ENCODE measurements around the gene TMEM156. TPM values are rescaled to one million over a fixed set of nuclear protein-coding genes. Genes with fewer than 3 reads are reported as not detected.

TMEM156 gene
- total RNA-seq, 1 donor from 2014 or later: not detected

DNA sequence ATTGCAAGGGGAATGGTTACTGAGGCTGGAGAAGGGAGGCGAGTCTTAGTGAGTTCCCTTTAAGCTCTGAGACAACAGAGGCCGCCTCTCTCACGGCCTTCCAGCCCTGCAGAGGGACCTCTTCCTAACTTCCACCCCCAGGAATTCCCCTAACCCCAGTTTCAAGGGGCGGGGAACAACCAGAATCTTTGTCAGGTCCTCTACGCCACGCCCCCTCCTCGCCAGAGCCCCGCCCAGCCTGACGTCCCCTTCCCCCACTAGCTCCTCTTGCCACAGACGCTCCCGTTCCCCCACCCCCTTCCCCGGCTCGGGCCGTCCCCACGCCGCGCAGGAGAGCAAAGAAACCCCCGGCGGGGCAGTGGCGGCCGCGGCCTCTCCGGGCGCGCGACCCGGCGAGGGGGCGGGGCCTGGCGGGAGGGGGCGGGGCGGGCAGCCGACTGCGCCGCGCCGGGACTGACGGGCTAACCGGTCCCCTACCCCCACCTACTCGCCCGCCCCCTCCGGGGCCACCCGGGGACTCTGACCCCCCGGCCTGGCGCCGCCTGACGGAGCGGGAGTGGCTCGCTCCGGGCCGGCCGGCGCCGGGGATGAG is 12.3 kb upstream of the TMEM156 start:
- DNase-seq (ENCODE audit: extremely low spot score in 2 of 2): peak in 1 of 2 donors; percentile 92
- no peaks in the 10 kb centered on the region for H3K36me3 ChIP-seq
- H3K4me3 ChIP-seq: peak overlapping the region; percentile 79 to 96
- H3K27me3 ChIP-seq: no peaks in the 10 kb centered on the region
- TF ChIP-seq CTCF (IDR thresholded peaks at IDR 0.05) (no peak), POLR2AphosphoS5 (IDR thresholded peaks at IDR 0.05; ENCODE audit: insufficient read depth in 1 of 2, low read depth in 1 of 2) (peak in 1 of 2 donors; percentile 44), POLR2A (IDR thresholded peaks at IDR 0.05) (peak in 1 of 2 donors; percentile 17)
- H3K4me1 ChIP-seq: peaks cover 31% of the 10 kb centered on the region
- intact Hi-C loops (cut with DNase I): no loop called here
- H3K27ac ChIP-seq: peak overlapping the region; percentile 95
- H3K9me3 ChIP-seq: no peaks in the 10 kb centered on the region

GRCh38 chr4:39043861-39044363 is 11.7 kb upstream of the TMEM156 start:
- H3K27ac ChIP-seq: peak overlapping the region; percentile 95
- DNase-seq (ENCODE audit: extremely low spot score in 2 of 2): no peak
- no peaks in the 10 kb centered on the region for H3K9me3 ChIP-seq
- peak overlapping the region; percentile 79 to 96 for H3K4me3 ChIP-seq
- H3K36me3 ChIP-seq: no peaks in the 10 kb centered on the region
- no peak for TF ChIP-seq POLR2A (IDR thresholded peaks at IDR 0.05)
- TF ChIP-seq CTCF (IDR thresholded peaks at IDR 0.05): no peak
- no peak for TF ChIP-seq POLR2AphosphoS5 (IDR thresholded peaks at IDR 0.05; ENCODE audit: insufficient read depth in 1 of 2, low read depth in 1 of 2)
- H3K27me3 ChIP-seq: no peaks in the 10 kb centered on the region
- peaks cover 31% of the 10 kb centered on the region for H3K4me1 ChIP-seq
- intact Hi-C loops (cut with DNase I): no loop called here

DNA sequence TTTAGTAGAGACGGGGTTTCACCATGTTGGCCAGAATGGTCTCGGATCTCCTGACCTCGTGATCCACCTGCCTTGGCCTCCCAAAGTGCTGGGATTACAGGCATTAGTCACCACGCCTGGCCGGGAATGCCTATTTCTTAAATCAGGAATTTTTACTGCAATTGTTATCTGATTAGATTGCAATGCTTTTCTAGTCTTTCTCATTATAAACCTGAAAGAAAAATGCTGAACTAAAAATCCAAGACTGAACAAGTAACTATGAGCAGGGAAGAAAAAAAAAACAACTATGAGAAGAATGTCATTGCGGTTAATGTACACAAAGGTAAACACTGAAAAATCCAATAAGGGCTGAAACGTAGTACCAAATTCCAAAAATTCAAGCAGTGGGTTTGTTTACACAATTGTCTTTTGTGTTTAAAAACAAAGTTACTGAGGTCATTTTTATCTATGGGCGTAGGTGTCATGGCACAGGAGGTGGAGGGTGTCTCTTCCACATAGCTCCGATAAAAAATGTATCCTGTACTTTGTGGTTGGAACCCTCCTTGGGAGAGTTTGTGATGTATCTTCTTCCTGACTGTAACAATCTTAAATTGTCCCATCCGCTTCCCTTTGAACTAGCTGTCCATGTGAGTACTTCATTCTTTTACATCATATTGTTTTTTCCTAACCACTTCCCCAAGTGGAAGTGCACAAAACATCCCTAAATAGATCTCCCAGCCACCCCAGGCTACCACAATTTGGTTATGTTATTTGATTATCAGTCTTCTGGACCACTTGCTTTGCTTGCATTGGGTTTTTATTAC is 11.1 kb upstream of the TMEM156 start:
- intact Hi-C loops (cut with DNase I): no loop called here
- peak in 1 of 2 donors; percentile 4 for TF ChIP-seq POLR2AphosphoS5 (IDR thresholded peaks at IDR 0.05; ENCODE audit: insufficient read depth in 1 of 2, low read depth in 1 of 2)
- TF ChIP-seq CTCF (IDR thresholded peaks at IDR 0.05): no peak
- no peak for TF ChIP-seq POLR2A (IDR thresholded peaks at IDR 0.05)
- Histone ChIP-seq H3K27ac (peak overlapping the region; percentile 95), H3K4me1 (peaks cover 31% of the 10 kb centered on the region), H3K36me3 (no peaks in the 10 kb centered on the region), H3K27me3 (no peaks in the 10 kb centered on the region), H3K9me3 (no peaks in the 10 kb centered on the region), H3K4me3 (peak overlapping the region in 1 of 2 donors; percentile 79)
- DNase-seq (ENCODE audit: extremely low spot score in 2 of 2): no peak

- H3K27ac ChIP-seq: no peak overlapping the region
- intact Hi-C loops (cut with DNase I): no loop called here
Measured at GRCh38 chr4:39042366-39042765, 10.2 kb upstream of the TMEM156 start.

More at GRCh38 chr4:39042366-39042765, 10.2 kb upstream of the TMEM156 start:
- Histone ChIP-seq H3K4me1 (peaks cover 31% of the 10 kb centered on the region), H3K36me3 (no peaks in the 10 kb centered on the region), H3K4me3 (no peak overlapping the region), H3K27me3 (no peaks in the 10 kb centered on the region), H3K9me3 (no peaks in the 10 kb centered on the region)
- no peak for TF ChIP-seq CTCF (IDR thresholded peaks at IDR 0.05)
- no peak for TF ChIP-seq POLR2A (IDR thresholded peaks at IDR 0.05)
- no peak for TF ChIP-seq POLR2AphosphoS5 (IDR thresholded peaks at IDR 0.05; ENCODE audit: insufficient read depth in 1 of 2, low read depth in 1 of 2)
- no peak for DNase-seq (ENCODE audit: extremely low spot score in 2 of 2)

Measured in vagina (tissue), 2 donors.